ENCODE results near the gene EXOC2.

EXOC2 gene, protein sequence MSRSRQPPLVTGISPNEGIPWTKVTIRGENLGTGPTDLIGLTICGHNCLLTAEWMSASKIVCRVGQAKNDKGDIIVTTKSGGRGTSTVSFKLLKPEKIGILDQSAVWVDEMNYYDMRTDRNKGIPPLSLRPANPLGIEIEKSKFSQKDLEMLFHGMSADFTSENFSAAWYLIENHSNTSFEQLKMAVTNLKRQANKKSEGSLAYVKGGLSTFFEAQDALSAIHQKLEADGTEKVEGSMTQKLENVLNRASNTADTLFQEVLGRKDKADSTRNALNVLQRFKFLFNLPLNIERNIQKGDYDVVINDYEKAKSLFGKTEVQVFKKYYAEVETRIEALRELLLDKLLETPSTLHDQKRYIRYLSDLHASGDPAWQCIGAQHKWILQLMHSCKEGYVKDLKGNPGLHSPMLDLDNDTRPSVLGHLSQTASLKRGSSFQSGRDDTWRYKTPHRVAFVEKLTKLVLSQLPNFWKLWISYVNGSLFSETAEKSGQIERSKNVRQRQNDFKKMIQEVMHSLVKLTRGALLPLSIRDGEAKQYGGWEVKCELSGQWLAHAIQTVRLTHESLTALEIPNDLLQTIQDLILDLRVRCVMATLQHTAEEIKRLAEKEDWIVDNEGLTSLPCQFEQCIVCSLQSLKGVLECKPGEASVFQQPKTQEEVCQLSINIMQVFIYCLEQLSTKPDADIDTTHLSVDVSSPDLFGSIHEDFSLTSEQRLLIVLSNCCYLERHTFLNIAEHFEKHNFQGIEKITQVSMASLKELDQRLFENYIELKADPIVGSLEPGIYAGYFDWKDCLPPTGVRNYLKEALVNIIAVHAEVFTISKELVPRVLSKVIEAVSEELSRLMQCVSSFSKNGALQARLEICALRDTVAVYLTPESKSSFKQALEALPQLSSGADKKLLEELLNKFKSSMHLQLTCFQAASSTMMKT

DNA sequence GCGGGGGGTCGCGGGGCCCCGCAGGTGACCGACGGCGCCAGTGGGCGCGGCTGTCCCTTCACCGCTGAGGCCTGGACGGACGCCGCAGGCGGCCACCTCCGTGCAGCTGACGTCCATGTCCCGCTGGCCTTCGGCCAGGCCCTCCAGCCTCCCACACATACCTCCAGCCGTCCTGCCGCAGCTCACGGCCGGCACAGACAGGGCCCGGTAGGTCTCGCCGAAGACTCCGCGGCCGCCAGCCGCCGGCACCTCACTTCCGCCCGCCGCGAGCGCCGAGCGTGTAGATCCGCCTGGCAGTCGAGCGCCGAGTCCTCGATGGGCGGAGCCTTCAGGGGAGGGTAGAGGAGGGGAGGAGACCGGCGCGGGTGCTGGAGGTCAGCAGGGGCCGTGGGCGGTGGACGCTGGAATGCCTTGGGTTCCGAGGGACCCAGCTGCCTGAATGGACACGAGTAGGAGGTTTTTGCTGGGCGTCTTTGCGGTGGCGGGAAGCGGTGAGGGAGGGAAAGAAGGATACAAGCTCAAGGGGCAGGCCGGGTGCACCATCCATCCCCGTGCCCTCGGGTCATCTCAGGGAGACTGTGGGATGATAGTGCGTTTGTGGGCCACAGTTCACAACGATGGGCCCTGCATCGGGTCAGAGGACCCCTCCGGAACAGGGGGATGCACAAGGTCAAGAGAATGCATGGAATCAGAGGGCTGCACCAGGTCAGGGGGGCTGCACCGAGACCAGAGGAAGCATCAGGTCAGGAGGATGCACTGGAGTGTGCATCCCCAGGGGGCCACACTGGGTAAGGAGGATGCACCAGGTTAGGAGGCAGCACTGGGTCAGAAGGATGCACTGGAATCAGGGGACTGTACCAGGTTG lies at the start of gene EXOC2:
Gene EXOC2, minus strand, starts transcription at position 282 of the 865 bp plus-strand sequence. CDS start 55,321 bp downstream, outside the sequence.
- DNase-seq (ENCODE audit: low read depth in 2 of 2, low spot score in 1 of 2), result peak; percentile 57 to 68

DNA sequence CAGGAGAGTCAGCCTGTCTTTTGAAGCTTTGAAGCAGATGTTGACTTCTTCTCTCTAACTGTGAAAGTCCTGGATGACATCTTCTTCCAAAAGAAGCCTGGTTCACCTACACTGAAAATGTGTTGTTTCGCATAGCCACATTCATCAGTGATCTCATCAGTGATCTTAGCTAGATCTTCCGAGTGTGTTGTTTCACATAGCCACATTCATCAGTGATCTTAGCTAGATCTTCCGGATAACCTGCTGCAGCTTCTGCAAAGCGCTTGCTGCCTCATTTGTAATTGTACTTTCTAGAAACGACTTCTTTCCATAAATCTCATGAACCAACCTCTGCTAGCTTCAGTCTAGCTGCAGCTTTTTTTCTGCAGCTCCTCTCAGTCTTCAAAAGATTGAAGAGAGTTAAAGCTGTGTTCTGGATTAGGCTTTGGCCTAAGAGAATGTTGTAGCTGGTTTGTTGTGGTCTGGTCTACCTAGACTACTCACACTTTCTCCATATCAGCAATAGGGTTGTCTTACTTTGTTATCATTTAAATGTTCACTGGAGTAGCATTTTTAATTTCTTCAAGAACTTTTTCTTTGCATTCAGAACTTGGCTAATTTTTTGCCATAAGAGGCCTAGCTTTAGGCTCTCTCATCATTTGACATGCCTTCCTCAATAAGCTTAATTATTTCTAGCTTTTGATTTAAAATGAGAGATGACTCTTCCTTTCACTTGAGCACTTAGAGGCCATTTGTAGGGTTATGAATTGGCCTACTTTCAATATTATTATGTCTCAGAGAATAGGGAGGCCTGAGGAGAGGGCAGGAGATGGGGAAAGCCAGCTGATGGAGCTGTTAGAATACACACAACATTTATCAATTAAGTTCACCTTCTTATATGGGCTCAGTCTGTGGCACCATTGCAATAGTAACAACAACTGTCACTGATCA lies 48.7 kb upstream of the EXOC2 start:
- no peak for DNase-seq (ENCODE audit: low read depth in 2 of 2, low spot score in 1 of 2)

DNA sequence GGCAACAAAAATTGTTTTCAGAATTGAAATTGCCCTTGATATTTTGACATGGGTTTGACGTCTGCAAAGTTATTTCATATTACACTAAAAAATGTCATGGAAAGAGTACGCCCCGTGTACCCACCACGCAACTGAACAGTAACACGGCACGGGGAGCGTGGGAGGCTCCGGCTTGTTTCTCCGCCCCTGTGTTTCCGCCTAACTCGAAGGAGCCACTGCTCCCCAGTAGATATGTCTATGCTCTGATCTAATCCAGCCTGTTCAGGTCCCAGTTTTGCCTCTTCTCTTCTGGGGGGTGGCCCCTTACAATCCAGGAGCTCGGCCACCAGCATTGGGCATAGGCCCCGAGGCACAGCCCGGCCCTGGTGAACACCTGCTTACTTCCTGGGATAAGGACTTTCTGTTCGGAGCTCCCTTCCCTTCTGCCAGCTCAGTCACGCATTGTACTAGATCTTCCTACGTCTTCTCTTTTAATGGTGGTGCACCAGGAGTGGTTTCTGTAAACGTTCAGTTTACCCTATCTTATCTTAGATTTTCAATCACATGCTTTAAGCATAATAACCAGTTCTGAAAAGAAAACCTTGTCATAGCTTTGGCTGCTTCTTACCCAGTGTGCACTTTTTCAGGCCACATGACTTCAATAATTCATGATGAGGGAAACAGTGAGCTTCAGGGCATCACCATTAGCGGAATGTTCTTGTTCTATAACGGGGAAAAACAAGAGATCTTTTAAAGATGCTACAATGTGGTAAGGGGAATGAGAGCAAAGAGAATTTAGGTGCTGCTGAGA lies 43.9 kb upstream of the EXOC2 start:
- DNase-seq (ENCODE audit: low read depth in 2 of 2, low spot score in 1 of 2), result no peak

DNA sequence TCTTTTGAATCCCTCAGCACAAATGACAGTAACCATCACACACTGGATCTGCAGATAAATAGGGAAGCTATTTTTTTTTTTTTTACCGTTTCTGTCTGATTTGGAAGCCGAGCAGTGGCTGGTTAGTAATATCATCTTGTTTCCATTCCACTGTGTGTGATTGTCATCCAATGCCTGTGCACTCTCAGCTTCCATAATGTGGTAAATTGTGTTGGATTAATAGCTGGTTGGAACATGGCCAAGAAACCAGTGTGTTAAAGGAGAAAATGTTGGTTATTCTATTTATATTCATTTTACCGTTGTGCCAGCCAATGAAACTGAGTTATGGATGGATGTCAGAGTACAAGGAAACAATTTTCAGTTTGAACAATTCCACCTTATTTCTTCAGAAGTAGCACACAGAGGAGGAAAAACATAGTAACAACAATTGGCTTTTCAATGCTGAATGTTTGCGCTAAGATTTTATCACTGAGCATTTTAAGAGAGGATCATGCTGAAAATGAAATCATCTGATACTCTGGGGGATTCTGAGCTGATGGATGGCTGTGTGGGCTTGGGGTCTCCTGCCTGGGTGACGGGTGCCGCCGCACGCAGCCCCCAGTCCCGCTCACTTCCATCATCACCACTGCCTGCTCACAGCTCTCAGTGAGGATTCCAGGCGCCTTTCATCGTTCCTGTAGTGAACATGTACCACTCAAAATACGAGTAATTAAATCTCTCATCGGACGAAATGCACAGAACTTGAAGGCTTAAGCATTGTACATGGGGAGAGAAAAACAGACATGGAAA lies 40.7 kb upstream of the EXOC2 start:
- DNase-seq (ENCODE audit: low read depth in 2 of 2, low spot score in 1 of 2), result no peak

DNA sequence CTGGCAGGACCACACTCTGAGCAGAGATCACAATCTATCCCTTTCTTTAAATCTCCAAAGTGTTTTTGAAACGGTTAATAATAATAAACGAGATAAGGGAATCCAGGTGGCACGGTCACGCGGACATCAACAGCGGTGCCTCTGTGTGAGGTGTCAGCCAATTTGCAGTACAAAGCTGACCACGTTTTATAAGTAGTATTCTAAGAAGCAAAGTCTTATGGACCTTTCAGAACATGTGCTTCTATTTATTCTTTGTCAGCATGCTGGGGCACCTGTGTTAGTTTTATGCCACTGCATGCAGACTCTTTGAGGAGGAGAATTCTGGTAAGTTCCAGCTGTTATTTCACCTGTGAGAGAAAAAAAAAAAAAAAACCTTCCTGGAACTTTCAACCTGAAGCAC lies 39.0 kb upstream of the EXOC2 start:
- no peak for DNase-seq (ENCODE audit: low read depth in 2 of 2, low spot score in 1 of 2)

DNA sequence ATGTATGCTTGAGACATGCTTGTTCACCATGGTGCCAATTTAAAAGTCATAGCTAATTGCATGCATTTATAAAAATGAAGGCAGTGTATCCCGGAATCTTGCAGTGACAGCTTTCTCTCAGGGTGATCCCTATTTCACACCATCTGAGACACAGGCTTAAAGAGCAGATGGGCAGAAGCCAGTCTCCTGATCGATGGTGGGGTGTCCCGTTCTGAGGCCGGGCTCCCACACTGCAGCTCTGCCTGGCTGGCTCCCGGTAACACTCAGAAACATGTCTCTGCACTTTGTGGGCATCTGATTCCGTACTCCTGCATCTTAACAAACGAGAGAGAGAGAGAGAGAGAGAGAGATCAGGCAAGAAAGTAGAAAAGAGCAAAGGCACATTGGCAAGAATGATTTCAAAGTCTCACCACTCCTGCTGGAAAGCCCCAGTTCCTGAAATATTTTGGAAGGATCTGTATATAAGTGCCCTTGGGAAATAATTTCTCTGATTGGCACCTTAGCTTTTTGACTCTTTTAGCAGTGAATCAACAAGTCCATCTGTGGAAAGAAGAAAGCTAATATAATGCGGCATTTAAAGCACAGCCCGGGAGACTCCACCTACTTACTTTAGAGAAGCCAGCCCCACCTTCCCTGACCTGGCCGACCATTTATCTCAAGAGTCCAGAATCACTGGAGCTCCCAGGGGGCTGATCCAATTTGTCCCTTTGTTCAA lies 36.8 kb upstream of the EXOC2 start:
- no peak for DNase-seq (ENCODE audit: low read depth in 2 of 2, low spot score in 1 of 2)

- DNase-seq (ENCODE audit: low read depth in 2 of 2, low spot score in 1 of 2), result no peak
Measured at GRCh38 chr6:727856-728255, 34.9 kb upstream of the EXOC2 start.

DNA sequence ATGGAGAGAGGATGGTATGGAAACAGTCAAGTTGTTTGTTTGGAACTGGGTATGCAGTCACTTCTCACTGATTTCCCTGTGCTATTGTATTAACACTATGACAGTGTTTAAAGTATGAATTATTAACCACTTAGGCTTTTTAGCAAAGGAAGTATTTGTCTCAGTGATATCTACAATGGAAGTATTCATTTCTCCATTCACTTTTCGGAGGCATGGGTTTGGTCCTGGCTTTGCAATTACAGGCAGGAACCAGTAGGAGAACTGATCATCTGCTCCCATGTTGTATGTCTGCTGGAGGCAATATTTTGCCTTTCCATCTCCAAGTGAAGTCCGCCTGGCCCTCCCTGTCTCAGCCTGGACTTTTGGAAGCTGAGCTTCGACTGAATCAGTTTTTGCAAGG lies 30.6 kb upstream of the EXOC2 start:
- DNase-seq (ENCODE audit: low read depth in 2 of 2, low spot score in 1 of 2), result no peak

DNA sequence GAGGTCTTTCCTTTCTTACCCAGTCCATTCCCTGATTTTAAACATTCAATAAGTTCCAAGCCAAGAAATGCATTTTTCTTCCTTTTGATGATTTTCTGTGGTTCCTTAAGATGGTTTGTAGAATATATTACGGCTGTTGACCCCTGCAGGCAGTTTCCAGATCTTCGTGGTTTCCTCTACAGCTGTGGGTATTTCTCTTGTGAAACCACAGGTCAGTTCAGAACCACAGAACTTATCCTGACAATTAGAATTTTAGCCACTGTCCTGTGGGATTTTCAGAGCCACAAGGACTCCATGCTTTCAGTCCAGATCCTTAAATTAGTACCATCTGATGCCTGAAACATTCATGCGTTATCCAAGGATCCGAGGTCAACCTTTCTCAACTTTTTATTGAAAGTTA lies 29.7 kb upstream of the EXOC2 start:
- no peak for DNase-seq (ENCODE audit: low read depth in 2 of 2, low spot score in 1 of 2)

DNA sequence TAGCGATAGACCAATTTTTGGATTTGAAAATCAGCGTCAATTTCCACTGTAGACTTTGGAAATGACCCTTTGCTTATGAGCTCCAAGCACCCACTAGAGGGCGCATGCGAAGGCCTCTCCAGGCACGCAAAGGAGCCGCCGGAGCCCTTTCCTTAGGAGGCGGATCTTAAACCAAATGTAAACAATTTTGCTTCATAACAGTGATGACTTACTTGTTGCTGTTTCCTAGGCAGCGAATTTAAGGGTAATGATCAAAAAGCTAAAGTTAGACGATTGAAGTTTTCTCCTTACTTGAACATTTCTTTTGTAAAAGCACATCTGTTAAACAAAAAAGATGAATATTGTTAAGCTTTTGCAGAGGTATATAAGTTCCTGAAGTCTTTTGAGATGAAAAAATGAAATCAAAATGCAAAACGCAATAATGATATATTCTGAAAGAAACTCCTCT lies 29.2 kb upstream of the EXOC2 start:
- peak; percentile 42 to 50 for DNase-seq (ENCODE audit: low read depth in 2 of 2, low spot score in 1 of 2)

DNA sequence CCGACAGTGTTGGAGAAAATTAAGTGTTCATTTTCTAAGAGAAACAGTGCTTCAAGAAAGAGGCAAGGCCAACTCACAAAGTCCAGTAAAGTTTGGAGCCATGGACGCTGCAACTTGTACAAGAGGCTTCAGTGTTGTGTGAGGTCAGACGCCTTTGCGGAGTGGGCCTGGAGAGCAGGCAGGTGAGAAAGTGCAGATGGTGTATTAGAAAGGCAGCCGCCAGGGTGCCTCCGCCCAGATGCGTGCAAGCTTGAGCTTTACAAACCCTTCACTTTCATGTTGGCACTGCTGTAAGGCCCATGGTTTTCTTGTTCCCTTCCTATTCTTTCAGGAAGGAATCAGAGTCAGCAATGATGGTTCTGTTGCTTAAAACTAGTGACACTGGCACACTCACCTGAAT lies 25.4 kb upstream of the EXOC2 start:
- no peak for DNase-seq (ENCODE audit: low read depth in 2 of 2, low spot score in 1 of 2)

- DNase-seq (ENCODE audit: low read depth in 2 of 2, low spot score in 1 of 2), result no peak
Measured at GRCh38 chr6:717135-717534, 24.2 kb upstream of the EXOC2 start.

- no peak for DNase-seq (ENCODE audit: low read depth in 2 of 2, low spot score in 1 of 2)
Measured at GRCh38 chr6:715709-716491, 23.0 kb upstream of the EXOC2 start.

DNA sequence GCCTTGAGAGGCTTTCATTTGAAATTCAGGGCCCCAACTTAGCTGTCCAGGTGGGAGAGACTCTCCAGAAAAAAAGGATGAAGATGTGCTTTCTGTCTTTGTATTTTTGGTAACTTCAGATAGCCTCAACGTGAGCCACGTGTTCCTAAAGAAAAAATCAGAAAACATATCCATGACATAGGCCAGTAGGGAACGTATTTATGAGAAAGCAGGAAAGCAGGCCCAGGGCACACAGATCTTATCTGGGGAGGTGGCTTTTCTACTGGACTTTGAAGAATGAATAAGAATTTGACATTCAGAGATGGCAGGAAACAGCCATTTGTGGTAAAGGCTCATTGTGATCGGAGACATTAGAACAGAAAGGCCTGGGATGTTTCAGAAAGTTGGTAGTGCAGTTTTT lies 21.2 kb upstream of the EXOC2 start:
- no peak for DNase-seq (ENCODE audit: low read depth in 2 of 2, low spot score in 1 of 2)

- no peak for DNase-seq (ENCODE audit: low read depth in 2 of 2, low spot score in 1 of 2)
Measured at GRCh38 chr6:713351-713750, 20.4 kb upstream of the EXOC2 start.

DNA sequence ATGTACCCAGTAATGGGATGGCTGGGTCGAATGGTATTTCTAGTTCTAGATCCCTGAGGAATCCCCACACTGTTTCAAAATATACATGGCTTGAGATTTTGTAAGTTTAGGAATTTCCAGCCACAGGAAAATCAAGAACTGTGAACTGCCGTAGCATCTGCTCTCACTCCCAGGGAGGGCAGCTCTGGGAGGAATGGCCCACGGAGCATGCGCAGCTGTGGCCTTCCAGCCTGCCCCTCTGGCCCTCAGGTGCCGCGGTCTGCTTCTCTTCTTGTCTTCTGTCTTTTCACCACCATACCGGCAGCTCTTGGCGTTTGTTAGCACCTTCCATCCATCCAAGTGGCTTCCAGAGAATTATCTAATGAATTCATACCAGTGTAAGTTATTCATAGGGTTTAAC lies 19.9 kb upstream of the EXOC2 start:
- no peak for DNase-seq (ENCODE audit: low read depth in 2 of 2, low spot score in 1 of 2)

GRCh38 chr6:711925-712324 lies 19.0 kb upstream of the EXOC2 start:
- DNase-seq (ENCODE audit: low read depth in 2 of 2, low spot score in 1 of 2), result no peak
